ENCODE results near the gene SLC11A2.

Gene SLC11A2

GRCh38 chr12:50991291-50991690, 34.9 kb downstream of the SLC11A2 start:
- no peak for DNase-seq (ENCODE audit: extremely low read depth, low read depth)
- TF ChIP-seq CTCF (IDR thresholded peaks at IDR 0.05; ENCODE audit: low read depth, low read length), result no peak

- no peak for DNase-seq (ENCODE audit: extremely low read depth, low read depth)
- TF ChIP-seq CTCF (IDR thresholded peaks at IDR 0.05; ENCODE audit: low read depth, low read length), result no peak
These were observed 35.4 kb downstream of the SLC11A2 start for GRCh38 chr12:50990791-50991190.

GRCh38 chr12:50990147-50990727, 35.9 kb downstream of the SLC11A2 start:
- TF ChIP-seq CTCF (IDR thresholded peaks at IDR 0.05; ENCODE audit: low read depth, low read length), result no peak
- no peak for DNase-seq (ENCODE audit: extremely low read depth, low read depth)

- DNase-seq (ENCODE audit: extremely low read depth, low read depth), result no peak
- no peak for TF ChIP-seq CTCF (IDR thresholded peaks at IDR 0.05; ENCODE audit: low read depth, low read length)
These were observed 37.3 kb downstream of the SLC11A2 start for GRCh38 chr12:50988871-50989270.

- no peak for DNase-seq (ENCODE audit: extremely low read depth, low read depth)
- no peak for TF ChIP-seq CTCF (IDR thresholded peaks at IDR 0.05; ENCODE audit: low read depth, low read length)
These were observed 38.1 kb downstream of the SLC11A2 start for GRCh38 chr12:50988051-50988450.

- peak; percentile 32 for DNase-seq (ENCODE audit: extremely low read depth, low read depth)
- peak; percentile 81 for TF ChIP-seq CTCF (IDR thresholded peaks at IDR 0.05; ENCODE audit: low read depth, low read length)
These were observed 39.0 kb downstream of the SLC11A2 start for GRCh38 chr12:50986966-50987737.

GRCh38 chr12:50985322-50985721, 40.9 kb downstream of the SLC11A2 start:
- no peak for TF ChIP-seq CTCF (IDR thresholded peaks at IDR 0.05; ENCODE audit: low read depth, low read length)
- DNase-seq (ENCODE audit: extremely low read depth, low read depth), result peak; percentile 35
